Non-pigmented ciliary epithelial cell (primary cell): ENCODE data around the gene TMEM120B.

Experiments used
- DNase-seq: peaks from one replicate; pipeline ENCODE4 v3.0.0-alpha.2; 2010; ENCODE audit warnings: low read depth

The TMEM120B gene

DNA sequence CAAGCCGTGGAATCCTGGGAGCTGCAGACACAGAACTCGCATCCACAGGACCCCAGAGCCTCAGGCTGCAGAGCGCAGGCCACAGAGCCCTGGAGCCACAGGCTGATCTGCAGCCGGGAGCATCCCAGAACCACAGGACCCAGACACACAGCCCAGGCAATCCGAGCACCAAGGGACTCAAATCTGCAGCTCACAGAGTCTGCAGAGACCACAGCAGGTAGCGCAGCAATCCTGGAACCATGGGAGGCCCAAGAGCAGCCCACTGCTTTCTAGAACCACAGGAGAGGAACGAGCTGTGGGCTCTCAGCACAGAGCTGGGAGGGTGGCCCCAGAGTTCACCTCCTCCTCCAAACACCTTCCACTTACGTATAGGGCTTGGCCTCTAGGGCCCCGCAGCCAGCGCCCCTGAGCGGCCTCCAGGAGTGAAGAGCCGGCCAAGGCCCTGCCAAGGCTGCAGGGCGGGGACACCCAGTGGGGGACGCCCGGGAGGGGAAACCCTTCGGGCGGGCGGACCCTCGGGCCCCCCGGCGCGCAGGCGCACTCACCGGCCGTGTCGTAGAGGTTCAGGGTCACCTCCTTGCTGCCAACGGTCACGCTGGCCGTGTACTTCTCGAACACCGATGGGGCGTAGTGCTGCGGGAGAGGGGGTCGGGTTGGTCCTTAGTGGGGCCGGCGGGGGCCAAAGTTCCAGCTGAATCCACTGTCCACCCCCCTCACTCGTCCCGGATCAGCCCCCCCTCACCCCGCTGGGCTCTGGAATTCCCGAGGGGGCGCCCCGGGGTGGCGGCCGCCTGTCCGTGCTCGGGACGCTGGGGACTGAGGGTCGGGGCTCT is 80.3 kb downstream of the TMEM120B start:
- DNase-seq, result no peak

GRCh38 chr12:121793440-121793837 is 80.9 kb downstream of the TMEM120B start, which contains the start of gene RHOF:
TSS of gene RHOF (minus strand) at chr12:121793688. CDS start at chr12:121793633, 55 bp downstream.
- no peak for DNase-seq

- DNase-seq, result no peak
These were observed 81.4 kb downstream of the TMEM120B start for GRCh38 chr12:121793838-121794533.

- no peak for DNase-seq
These were observed 82.0 kb downstream of the TMEM120B start for GRCh38 chr12:121794534-121795033.

GRCh38 chr12:121795034-121795968 is 82.7 kb downstream of the TMEM120B start:
- DNase-seq, result no peak

DNA sequence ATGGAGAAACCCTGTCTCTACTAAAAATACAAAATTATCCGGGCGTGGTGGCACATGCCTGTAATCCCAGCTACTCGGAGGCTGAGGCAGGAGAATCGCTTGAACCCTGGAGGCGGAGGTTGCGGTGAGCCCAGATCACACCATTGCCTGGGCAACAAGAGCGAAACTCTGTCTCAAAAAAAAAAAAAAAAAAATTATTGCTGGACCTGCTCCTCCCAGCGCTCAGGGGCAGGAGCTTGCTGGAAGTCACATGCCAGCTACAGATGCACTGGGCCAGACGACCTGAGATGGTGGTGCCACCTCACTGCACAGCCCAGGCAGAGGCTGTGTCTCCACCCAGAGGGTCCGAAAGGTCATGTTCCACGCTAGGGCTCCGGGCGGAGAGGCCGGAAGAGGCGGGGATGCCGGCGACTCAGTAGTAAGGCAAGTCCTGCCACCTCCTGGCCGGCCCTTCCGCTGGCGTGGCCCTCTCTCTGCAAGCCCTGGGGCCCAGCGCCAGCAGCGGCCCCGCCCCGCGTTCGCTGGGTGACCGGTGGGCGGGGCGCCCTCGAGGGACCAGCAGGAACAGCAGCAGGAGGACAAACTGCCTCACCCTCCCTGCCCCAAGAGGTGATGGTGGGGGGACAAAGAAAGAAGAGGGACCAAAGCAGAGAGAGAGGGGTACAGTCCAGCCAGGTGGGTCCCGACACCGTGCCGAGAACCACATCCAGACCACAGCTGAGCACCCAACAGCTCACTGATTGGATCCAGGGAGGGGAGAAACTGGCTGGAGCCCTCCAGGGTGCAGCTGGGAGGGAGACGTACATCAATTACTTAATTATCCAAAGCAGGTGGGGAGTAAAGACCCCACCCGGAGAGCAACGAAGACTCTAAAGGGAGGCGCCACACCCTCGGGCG is 84.6 kb downstream of the TMEM120B start:
- no peak for DNase-seq

DNA sequence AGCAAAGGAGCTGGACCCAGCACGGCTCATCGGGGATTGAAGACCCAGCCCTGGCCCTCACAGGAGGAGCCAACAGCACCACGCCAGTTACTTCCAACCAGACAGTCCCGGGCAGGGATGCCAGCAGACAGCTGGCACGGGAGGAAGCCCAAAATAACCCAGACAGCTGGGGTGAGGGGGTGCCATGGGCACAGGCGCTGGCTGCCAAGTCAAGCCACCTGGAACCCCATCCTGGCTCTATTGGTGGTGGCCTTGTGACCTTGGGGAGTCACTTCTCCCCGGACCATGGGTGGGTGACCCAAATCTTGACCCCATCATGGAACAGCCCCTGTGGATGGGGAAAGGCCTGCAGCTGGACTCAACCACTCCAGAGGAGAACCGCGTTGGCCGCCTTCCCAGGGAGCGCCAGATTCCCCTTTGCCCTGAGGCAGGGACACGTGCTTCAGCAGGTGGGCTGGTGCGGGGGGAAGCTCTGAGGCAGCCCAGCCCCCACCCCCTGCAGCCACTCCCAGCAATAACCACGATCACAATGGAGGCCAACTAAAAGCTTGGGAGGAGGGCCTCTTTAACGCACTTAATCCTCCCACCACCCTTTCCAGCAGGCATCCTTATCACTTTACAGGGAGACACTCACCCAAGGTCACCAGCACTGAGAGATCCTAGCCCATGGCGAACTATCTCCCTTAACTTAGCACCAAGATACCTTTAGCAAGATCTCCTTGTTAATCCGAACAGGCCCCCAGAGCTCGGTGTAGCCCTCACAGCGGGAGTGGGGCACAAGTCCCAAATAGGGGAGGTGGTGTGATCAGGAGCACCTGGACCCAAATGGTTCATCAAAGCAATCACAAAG is 85.6 kb downstream of the TMEM120B start:
- no peak for DNase-seq

DNA sequence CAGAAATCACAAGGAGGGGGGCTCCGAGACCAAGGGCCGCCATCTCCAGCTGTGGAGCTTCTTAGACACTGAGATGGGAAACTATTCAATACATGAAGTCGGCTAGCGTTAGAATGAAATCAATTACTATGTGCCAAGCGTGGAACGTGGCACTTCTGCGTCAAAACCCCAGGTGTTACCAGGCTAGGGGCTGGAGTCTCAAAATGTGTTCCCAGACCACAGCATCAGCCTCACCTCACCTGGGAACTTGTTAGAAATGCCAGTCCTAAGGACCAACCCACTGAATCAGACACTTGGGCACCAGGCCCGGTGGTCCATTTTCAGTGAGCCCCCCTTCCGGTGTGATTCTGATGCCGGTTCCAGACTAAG is 86.2 kb downstream of the TMEM120B start:
- DNase-seq, result no peak

- no peak for DNase-seq
These were observed 86.7 kb downstream of the TMEM120B start for GRCh38 chr12:121799156-121799841.

DNA sequence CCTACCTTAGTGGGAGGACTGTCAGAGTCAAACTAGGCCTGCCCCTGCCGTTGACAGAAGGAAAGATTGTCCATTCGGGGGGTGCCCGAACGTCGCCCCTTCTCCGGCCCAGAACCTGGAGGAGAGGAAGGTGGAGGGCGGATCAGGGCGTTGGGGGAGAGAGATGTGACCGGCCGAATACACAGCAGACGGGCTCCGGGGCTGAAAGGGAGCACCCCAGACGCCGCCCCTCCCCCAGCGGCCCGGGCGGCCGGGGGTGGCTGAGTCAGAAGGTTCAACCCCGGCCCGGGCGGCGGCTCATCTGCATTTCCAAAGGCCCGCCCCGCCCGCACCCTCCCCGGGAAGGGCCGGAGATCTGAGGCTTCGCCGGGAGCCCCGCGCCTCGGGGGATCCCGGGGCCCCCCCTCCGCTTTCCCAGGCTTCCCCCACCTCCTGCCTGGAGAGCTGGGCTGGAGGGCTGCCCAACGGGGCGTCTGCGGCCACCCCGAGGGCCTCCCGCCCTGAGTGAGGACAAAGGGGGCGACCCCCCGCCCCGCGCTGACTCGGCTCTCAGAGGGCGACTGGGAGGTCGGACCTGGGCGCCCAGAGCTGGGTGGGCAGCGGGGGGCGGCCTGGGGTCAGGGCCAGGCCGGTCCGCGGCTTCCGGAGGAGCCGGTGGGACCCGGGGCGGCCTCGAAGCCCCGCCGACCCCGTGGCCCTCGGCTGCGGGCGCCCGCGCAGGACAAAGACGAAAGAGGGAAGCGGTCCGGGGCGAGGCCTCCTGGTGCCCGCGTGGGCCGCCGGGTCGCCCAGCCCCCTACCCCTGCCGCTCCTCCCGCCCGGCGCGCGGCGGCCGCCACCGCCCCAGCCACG is 87.5 kb downstream of the TMEM120B start:
- DNase-seq, result no peak

DNA sequence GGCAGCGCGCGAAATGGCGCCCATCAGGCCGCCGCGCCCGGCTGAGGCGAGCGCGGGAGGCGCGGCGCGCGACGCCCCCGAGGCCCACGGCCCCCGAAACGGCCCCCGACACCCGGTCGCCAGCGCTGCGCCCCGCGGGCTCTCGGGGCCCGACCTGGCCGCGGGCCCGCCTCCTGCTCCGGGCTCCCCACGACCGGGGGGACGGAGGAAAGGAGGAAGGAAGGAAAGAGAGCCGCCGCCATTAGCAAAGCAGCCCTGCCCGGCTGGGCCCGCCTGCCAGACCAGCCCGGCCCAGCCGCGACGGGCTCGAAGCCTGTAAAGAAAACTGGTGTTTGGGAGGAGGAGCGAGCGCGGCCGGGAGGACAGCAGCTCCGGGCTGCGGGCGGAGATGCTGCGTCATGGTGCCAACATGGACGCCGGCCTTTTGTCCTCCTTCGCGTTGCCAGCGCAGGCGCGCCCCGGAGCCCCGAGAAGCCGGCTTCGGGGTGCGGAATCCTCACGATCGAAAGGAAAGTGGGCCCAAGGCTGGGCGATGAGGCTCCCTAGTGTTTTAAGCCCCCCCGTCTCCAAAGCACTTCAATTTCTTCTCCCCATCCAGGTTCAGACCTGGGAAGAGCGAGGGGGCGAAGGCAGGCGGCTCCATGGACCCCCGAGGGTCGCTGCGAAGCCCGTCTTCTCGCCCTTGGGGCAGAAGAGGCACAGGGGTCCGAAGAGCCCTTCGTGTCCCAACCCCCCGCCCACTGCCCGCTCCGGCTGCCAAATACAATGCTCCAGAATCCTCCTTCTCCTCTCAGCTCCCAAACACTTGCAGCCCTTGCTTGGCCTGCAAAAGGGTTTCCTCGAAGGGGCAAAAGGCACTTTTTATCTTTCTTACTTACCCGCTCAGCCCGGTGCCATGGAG is 88.4 kb downstream of the TMEM120B start:
- no peak for DNase-seq

DNA sequence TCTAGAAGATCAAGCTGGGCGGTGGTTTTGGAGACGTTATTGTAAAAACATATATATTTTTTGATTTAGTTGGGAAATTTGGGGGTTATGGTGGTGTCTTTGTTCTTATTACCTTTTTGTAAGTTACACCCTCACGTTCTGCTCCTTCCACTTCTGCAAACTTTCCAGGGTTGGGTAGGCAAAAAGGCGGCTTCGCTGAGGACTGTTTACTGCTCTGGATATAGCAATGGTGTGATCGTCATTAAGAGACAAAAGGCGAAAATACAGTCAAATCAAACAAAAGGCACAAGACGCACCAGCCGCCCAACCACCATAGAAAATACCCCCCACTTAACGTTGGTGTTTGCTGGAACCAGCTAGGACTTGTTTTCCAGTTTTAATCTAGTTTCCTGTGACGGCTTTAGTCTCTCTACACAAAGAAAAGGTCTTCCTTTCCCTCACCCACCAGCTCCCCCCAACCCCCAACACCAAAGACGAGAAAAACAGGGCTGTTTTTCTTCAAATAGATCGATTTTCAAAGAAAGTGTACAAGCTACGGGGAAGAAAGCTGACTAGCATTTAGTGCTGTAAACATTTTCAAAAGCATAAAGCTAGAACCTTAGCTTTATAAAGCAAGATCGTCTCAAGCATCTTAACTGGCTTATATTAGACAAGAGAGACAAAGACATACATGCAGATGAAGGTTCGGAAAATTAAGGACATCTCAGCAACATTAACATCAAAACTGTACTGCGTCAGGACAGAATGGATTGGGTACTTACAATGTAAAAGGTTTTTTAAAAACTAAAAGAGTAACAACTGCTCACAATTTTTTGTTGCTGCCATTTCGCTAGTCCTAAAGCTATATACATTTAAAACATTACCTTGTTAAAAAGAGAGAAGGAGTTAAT is 89.3 kb downstream of the TMEM120B start:
- DNase-seq, result no peak

DNA sequence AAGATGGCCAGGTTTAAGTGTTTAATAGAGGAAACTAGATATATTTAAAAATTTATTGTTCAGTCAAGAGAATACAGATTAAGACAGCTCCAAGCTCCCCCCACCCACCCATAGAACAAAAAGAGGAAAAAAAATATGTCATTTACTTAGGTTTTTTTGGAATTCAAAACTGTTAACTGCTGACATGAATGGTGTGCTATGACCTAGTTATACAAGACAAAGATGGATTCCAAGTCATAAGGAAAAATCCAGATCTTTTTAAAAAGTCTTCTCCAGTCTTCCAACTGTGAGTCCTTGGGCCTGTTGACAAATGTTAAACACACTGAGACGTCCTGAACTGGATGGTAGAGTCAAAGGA is 89.9 kb downstream of the TMEM120B start:
- no peak for DNase-seq

- peak; percentile 86 for DNase-seq
These were observed 90.5 kb downstream of the TMEM120B start for GRCh38 chr12:121802843-121803698.

DNA sequence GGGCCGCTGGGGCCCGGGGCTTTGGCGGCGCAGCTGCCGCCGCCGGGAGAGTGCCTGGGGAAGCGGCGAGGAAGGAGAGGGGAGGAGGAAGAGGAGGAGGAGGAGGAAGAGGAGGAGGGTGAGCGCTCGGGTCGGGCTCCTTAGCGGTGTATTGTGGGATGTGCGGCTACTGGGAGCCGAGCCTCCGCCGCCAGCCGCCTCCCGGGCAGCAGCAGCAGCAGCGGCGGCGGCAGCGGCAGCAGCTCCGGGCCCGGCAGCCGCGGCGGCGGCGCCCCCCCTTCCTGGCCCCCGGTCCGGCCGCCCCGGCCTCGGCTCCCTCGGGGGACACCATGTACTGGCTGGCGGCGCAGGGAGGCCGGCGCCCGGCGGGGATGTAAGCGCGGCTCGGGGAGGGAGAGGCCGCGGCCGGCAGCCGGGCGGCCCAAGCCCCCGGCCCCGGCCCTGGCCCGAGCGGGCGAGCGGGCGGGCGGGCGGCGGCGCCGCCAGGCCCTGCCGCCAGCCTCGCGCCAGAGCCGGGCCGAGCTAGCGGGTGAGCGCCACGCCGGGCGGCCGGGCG is 91.4 kb downstream of the TMEM120B start, which contains the start of gene SETD1B:
Gene SETD1B, plus strand, starts transcription at position 149 of the 556 bp plus-strand sequence. CDS start 729 bp downstream, outside the sequence.
- DNase-seq, result no peak
